Motor neuron (in vitro differentiated cells): ENCODE data around the gene TTYH2. TPM values are rescaled to one million over a fixed set of nuclear protein-coding genes. Genes with fewer than 3 reads are reported as not detected.
A peak's percentile ranks its signal among the peaks of the same experiment; 100 is the strongest.
"Not testable (repeated sequence)": the region's sequence is repeated elsewhere in the genome, so short reads cannot be mapped to it uniquely, and the experiment has no call there.

ENCODE experiments used
- ATAC-seq, 8 experiments: fragments of 200-7000 bp; cut with Tn5 transposase; replicated peaks in 6 of 8; 2 replicates each; pipeline ENCODE4 v1.8.0; 2021; ENCODE audit warnings: mild to moderate bottlenecking in 8 of 8, moderate library complexity in 8 of 8
- H3K27ac ChIP-seq, 2 donors: fragments of 250-450 bp; sonication (Bioruptor Pico); 2 replicates each; pipeline ENCODE4 v1.9.0; 2021; ENCODE audit warnings: antibody characterized with exemption in 2 of 2, mild to moderate bottlenecking in 2 of 2, moderate library complexity in 1 of 2
- H3K4me1 ChIP-seq, 2 donors: fragments of 250-450 bp; sonication (Bioruptor Pico); replicated peaks in 1 of 2; 2 replicates each; pipeline ENCODE4 v1.6.1; 2021; ENCODE audit warnings: antibody characterized with exemption in 2 of 2, mild to moderate bottlenecking in 2 of 2, moderate library complexity in 1 of 2
- H3K4me3 ChIP-seq, 5 donors: fragments of 250-450 bp; sonication (Bioruptor Pico); 2 replicates each; pipeline ENCODE4 v1.9.0; 2021; ENCODE audit warnings: antibody characterized with exemption in 5 of 5, mild to moderate bottlenecking in 5 of 5, moderate library complexity in 4 of 5
- WGBS, 10 experiments: fragments of 450-650 bp; shearing (Covaris generic); methylation state at CpG; one replicate each; pipeline ENCODE4 v1.0.0; 2022; 5-methylcytosine and 5-hydroxymethylcytosine counted together
- in situ Hi-C, 9 experiments: fragments of 400-800 bp; cut with MboI; loops; one replicate each; pipeline ENCODE4 v1.15.0; 2021; ENCODE audit warnings: low sequenced_read_pairs in 9 of 9, low pct_unique_long_range_greater_than_20kb in 2 of 9; ENCODE audit not compliant: unreplicated experiment in 9 of 9
- total RNA-seq, 8 experiments: library from RNA; unstranded; fragments of 300-600 nt; gene quantifications; 2 replicates each; pipeline versions ENCODE4 v1.2.3 to v1.2.4, GENCODE V29; 2022

The TTYH2 gene
- total RNA-seq, 8 experiments from 2014 or later: 6.0 to 20.6 (median 9.1) TPM

GRCh38 chr17:74262601-74263000 lies 49.2 kb downstream of the TTYH2 start:
- in situ Hi-C loops: no loop called here
- no peaks in the 10 kb centered on the region for H3K4me1 ChIP-seq
- WGBS, 10 experiments: 89 to 95% methylated on average over 4 to 7 of the region's 7 CpGs; no CpG with 5 or more reads in 8 of the 10 experiments
- ATAC-seq: no peak
- H3K27ac ChIP-seq: no peak overlapping the region
- no peak overlapping the region for H3K4me3 ChIP-seq

- H3K4me3 ChIP-seq, ATAC-seq, in situ Hi-C loops, H3K27ac ChIP-seq: not testable (repeated sequence)
- peaks cover 9 to 10% of the 10 kb centered on the region in 2 donors for H3K4me1 ChIP-seq
- 0 to 94% (median 62%) methylated on average over 1 to 4 of the region's 4 CpGs; no CpG with 5 or more reads in 2 of the 10 experiments for WGBS, 10 experiments
Observed at GRCh38 chr17:74267054-74267453, 53.7 kb downstream of the TTYH2 start.

GRCh38 chr17:74267579-74267978 lies 54.2 kb downstream of the TTYH2 start:
- in situ Hi-C loops: no loop called here
- no peak for ATAC-seq
- WGBS, 10 experiments: 50 to 90% (median 82%) methylated on average over 1 to 7 of the region's 7 CpGs
- H3K4me1 ChIP-seq: peaks cover 15 to 16% of the 10 kb centered on the region in 2 donors
- H3K27ac ChIP-seq: no peak overlapping the region
- no peak overlapping the region for H3K4me3 ChIP-seq

GRCh38 chr17:74267987-74268499 lies 54.7 kb downstream of the TTYH2 start:
- ATAC-seq: no peak
- Histone ChIP-seq H3K4me1 (peaks cover 18 to 20% of the 10 kb centered on the region in 2 donors), H3K4me3 (no peak overlapping the region), H3K27ac (no peak overlapping the region)
- in situ Hi-C loops: no loop called here
- 33 to 94% (median 86%) methylated on average over 1 to 14 of the region's 17 CpGs for WGBS, 10 experiments

GRCh38 chr17:74268558-74268957 lies 55.2 kb downstream of the TTYH2 start:
- 40 to 100% (median 93%) methylated on average over 1 to 2 of the region's 8 CpGs; no CpG with 5 or more reads in 4 of the 10 experiments for WGBS, 10 experiments
- in situ Hi-C loops: no loop called here
- ATAC-seq: peak in 1 of 8 experiments; percentile 76
- no peak overlapping the region for H3K4me3 ChIP-seq
- H3K4me1 ChIP-seq: peaks cover 18 to 25% of the 10 kb centered on the region in 2 donors
- H3K27ac ChIP-seq: no peak overlapping the region

GRCh38 chr17:74270333-74270732 lies 57.0 kb downstream of the TTYH2 start:
- no peak overlapping the region for H3K27ac ChIP-seq
- in situ Hi-C loops: no loop called here
- WGBS, 10 experiments: 0 to 80% (median 62%) methylated on average over 2 to 9 of the region's 10 CpGs; no CpG with 5 or more reads in 1 of the 10 experiments
- ATAC-seq: no peak
- no peak overlapping the region for H3K4me3 ChIP-seq
- H3K4me1 ChIP-seq: peaks cover 30 to 37% of the 10 kb centered on the region in 2 donors

GRCh38 chr17:74271281-74271680 lies 57.9 kb downstream of the TTYH2 start:
- peaks cover 35 to 43% of the 10 kb centered on the region in 2 donors for H3K4me1 ChIP-seq
- ATAC-seq: peak in 3 of 8 experiments; percentile 36 to 87 (median 40)
- WGBS, 10 experiments: 31 to 100% (median 80%) methylated on average over 1 to 2 of the region's 3 CpGs; no CpG with 5 or more reads in 6 of the 10 experiments
- H3K4me3 ChIP-seq: no peak overlapping the region
- no peak overlapping the region for H3K27ac ChIP-seq
- in situ Hi-C loops: no loop called here

GRCh38 chr17:74271901-74272561 lies 58.7 kb downstream of the TTYH2 start:
- in situ Hi-C loops: no loop called here
- ATAC-seq: no peak

GRCh38 chr17:74272731-74273201 lies 59.4 kb downstream of the TTYH2 start:
- Histone ChIP-seq H3K4me3 (no peak overlapping the region), H3K4me1 (peaks cover 43 to 56% of the 10 kb centered on the region in 2 donors), H3K27ac (no peak overlapping the region)
- peak in 1 of 8 experiments; percentile 21 for ATAC-seq
- WGBS, 10 experiments: 67 to 93% (median 80%) methylated on average over 1 to 8 of the region's 10 CpGs; no CpG with 5 or more reads in 5 of the 10 experiments
- in situ Hi-C loops: no loop called here

More at GRCh38 chr17:74271901-74272561, 58.7 kb downstream of the TTYH2 start:
- 33 to 100% (median 64%) methylated on average over 1 to 5 of the region's 13 CpGs; no CpG with 5 or more reads in 6 of the 10 experiments for WGBS, 10 experiments
- peaks cover 42 to 51% of the 10 kb centered on the region in 2 donors for H3K4me1 ChIP-seq
- H3K27ac ChIP-seq: no peak overlapping the region
- H3K4me3 ChIP-seq: no peak overlapping the region

- Histone ChIP-seq H3K27ac (peak within 1 kb of the TSS; percentile 68 to 73), H3K4me3 (peak within 1 kb of the TSS in 1 of 5 donors; percentile 5), H3K4me1 (peaks cover 43 to 56% of the 10 kb centered on the region in 2 donors)
- in situ Hi-C loops: no loop called here
- peak in 7 of 8 experiments; percentile 13 to 91 (median 81) for ATAC-seq
- WGBS, 10 experiments: 7 to 38% (median 19%) methylated on average over 1 to 19 of the region's 33 CpGs; no CpG with 5 or more reads in 2 of the 10 experiments
Observed at GRCh38 chr17:74274060-74274708, 60.8 kb downstream of the TTYH2 start, which contains the start of gene DNAI2. Gene DNAI2, plus strand, starts transcription at chr17:74274234. Its CDS starts 7,584 bp downstream, at chr17:74281818.

- Histone ChIP-seq H3K4me3 (no peak overlapping the region), H3K4me1 (peaks cover 43 to 56% of the 10 kb centered on the region in 2 donors), H3K27ac (no peak overlapping the region)
- ATAC-seq: no peak
- in situ Hi-C loops: no loop called here
- WGBS, 10 experiments: 60 to 100% (median 80%) methylated on average over 1 to 13 of the region's 14 CpGs
Observed at GRCh38 chr17:74274709-74275340, 61.5 kb downstream of the TTYH2 start.

GRCh38 chr17:74276051-74276476 lies 62.7 kb downstream of the TTYH2 start:
- no peak for ATAC-seq
- WGBS, 10 experiments: 3 to 76% (median 63%) methylated on average over 5 to 9 of the region's 12 CpGs; no CpG with 5 or more reads in 5 of the 10 experiments
- Histone ChIP-seq H3K4me3 (no peak overlapping the region), H3K27ac (peak overlapping the region in 1 of 2 donors; percentile 4), H3K4me1 (peaks cover 43 to 55% of the 10 kb centered on the region in 2 donors)
- in situ Hi-C loops: no loop called here
